Measurements from ENCODE around the gene HEBP2.

Gene HEBP2

GRCh38 chr6:138397128-138398122 is 6.6 kb upstream of the HEBP2 start:
- in situ Hi-C loops (cut with MboI; ENCODE audit: low sequenced_read_pairs): no loop called here

GRCh38 chr6:138400326-138400725 is 3.7 kb upstream of the HEBP2 start:
- in situ Hi-C loops (cut with MboI; ENCODE audit: low sequenced_read_pairs): no loop called here

DNA sequence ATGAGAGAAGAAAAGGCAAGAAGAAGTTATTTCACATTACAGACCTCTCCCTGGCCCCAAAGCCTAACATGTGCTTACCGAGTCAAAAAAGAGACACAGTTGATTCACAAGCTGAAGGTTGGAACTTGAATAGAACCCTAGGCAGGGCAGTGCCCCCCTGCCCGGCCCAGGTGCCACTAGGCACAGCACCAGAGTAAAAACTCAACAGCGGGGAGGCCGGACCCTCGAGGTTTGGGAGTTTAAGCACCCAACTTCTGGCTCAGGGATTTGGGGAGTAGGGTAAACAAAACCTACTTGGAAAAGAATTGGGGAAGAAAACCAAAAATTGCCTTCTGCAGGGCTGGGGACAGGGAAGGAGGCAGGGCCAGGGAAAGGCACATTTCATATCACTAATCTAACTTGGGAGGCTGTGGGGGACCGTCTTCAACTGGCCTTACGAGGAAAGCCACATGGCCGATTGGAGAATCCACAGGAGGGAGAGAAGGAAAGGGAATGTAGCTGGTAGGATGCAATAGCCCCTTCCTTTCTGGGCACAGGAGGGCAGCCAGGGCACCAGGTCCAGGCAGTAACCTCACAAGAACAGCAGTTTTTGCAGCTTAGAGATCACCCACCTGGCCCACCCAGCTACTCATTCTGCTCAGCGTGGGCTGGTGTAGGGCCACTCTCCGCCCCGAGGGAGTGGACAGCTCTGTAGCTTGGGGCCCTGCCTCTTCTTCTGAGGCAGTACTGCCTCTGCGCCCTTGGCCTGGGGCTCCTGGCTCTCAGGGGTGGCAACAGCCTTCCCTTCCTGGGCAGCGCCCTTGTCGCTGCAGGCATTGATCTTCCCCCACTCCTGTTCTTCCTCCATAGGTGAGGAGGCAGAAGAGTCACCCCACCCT is 1.8 kb upstream of the HEBP2 start:
- in situ Hi-C loops (cut with MboI; ENCODE audit: low sequenced_read_pairs): no loop called here

- in situ Hi-C loops (cut with MboI; ENCODE audit: low sequenced_read_pairs): no loop called here
These were observed 1.2 kb upstream of the HEBP2 start for GRCh38 chr6:138402838-138403187.

DNA sequence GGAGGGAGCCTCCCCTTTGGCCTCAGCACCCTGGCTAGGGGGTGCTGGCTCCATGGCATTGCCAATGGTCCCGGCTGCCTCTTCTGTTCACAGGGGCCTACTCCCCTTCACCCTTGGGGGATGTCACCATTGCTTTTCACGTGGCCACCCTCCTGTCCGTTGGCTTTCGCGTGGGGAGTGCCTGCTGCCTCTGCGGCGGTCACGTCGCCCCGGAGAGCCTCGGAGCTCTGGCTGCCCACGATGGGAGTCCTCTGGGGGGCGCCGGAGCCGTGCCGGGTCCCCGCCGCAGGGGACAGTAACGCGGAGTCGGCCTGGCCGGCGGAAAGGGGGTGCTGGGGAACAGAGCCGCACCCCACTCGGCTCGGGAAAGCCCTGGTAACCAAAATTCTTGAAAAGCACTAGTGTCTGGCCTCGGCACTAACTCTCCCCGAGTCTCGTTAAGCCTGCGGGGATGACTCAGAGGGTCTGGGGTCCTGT is 661 bp upstream of the HEBP2 start:
- in situ Hi-C loops (cut with MboI; ENCODE audit: low sequenced_read_pairs): no loop called here

- in situ Hi-C loops (cut with MboI; ENCODE audit: low sequenced_read_pairs): no loop called here
These were observed 779 bp downstream of the HEBP2 start for GRCh38 chr6:138404666-138405337.

- in situ Hi-C loops (cut with MboI; ENCODE audit: low sequenced_read_pairs): no loop called here
These were observed 1.9 kb downstream of the HEBP2 start for GRCh38 chr6:138405816-138406413.

DNA sequence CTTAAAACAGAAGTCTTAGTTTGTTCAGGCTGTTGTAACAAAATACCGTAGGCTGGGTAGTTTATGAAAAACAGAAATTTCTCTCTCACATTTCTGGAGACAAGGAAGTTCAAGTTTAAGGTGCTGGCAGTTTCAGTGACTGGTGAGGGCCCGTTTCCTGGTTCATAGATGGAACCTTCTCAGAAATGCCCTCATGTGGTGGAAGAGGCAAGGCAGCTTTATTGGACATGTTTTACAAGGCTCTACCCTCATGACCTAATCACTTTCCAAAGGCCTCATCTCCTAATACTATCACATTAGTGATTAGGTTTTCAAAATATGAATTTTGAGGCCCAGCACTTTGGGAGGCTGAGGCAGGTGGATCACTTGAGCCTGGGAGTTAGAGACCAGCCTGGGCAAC is 2.4 kb downstream of the HEBP2 start:
- in situ Hi-C loops (cut with MboI; ENCODE audit: low sequenced_read_pairs): no loop called here

- in situ Hi-C loops (cut with MboI; ENCODE audit: low sequenced_read_pairs): no loop called here
These were observed 6.2 kb downstream of the HEBP2 start for GRCh38 chr6:138410048-138410735.

- in situ Hi-C loops (cut with MboI; ENCODE audit: low sequenced_read_pairs): no loop called here
These were observed 7.2 kb downstream of the HEBP2 start for GRCh38 chr6:138410972-138411880.

- in situ Hi-C loops (cut with MboI; ENCODE audit: low sequenced_read_pairs): no loop called here
These were observed 11.1 kb downstream of the HEBP2 start for GRCh38 chr6:138415125-138415524.

GRCh38 chr6:138416206-138416605 is 12.2 kb downstream of the HEBP2 start:
- in situ Hi-C loops (cut with MboI; ENCODE audit: low sequenced_read_pairs): no loop called here

DNA sequence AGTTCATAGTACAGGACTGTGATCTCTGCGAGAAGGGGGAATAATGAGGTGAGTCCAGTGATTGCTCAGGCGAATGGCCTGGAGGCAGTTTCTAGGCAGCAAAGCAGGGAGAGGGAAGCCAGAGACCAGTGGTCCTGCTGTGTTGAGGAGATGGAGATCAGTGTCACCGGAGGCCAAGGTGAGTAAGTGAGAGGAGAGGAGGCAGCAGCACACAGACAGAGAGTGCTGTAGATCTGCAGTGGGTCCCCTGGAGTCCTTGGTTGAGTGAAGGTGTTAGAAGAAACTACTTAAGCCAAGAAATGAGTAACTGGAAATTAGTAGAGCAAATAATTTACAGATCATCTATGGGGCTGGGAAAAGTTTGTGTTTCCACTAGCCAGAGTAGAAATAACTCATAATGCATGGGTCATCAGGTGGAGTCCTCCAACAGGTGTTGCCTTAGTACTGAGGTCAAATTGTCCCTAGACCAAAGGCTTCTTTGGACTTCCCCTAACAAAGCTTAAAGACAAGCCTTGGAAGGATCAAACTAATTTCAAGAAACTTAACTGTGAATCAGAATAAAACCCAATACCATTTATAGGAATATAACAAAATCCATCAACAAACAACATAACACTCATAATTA is 13.6 kb downstream of the HEBP2 start:
- in situ Hi-C loops (cut with MboI; ENCODE audit: low sequenced_read_pairs): no loop called here

GRCh38 chr6:138418118-138418742 is 14.2 kb downstream of the HEBP2 start:
- in situ Hi-C loops (cut with MboI; ENCODE audit: low sequenced_read_pairs): no loop called here

GRCh38 chr6:138419766-138420165 is 15.7 kb downstream of the HEBP2 start:
- in situ Hi-C loops (cut with MboI; ENCODE audit: low sequenced_read_pairs): no loop called here

DNA sequence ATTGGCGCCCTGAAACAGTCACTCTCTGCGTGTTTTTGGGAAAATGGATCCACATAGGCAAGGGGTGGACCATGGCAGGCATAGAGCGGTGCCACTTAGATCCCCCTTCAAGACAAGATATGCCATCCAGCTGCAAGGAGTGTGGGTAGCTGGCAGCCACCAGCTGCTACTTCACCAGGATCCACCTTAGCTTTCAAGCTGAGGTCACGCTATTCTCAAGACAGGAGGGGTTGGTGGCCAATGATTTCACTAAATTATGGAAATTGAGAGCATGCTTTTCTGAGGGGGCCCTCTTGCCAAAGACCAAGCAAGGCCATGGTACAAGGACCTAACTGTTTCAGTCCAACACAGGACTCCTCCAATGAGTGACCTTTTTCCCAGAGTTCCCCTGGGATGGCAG is 16.3 kb downstream of the HEBP2 start:
- in situ Hi-C loops (cut with MboI; ENCODE audit: low sequenced_read_pairs): no loop called here

DNA sequence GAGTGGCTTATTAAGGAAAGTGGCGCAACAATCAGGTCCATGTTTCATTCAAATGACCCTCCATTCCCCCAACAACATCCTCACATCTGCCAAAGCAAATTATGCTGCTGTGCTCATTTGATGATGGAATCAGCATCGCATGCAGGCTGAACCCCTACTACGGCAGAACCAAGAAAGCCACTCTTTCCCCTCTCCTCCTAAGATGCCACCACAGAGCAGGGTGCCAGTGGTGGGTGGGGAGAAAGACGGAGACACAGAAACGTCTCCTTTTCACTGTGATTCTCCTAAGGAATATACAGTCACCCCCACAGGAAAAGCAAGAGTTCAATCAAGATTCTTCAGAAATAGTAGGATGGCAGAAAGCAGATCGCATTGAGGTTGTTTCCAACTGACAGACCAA is 17.1 kb downstream of the HEBP2 start:
- in situ Hi-C loops (cut with MboI; ENCODE audit: low sequenced_read_pairs): no loop called here

GRCh38 chr6:138421608-138422007 is 17.6 kb downstream of the HEBP2 start:
- in situ Hi-C loops (cut with MboI; ENCODE audit: low sequenced_read_pairs): no loop called here
